KOPT-K1 (cell line): ENCODE data around the gene RUBCN.
A peak's percentile ranks its signal among the peaks of the same experiment; 100 is the strongest.
"Not testable (repeated sequence)": the region's sequence is repeated elsewhere in the genome, so short reads cannot be mapped to it uniquely, and the experiment has no call there.

ENCODE experiments used
- H3K27ac ChIP-seq: fragments of 200-600 bp; sonication (generic); 2 replicates; pipeline ENCODE4 v1.5.1; 2016; ENCODE audit warnings: antibody characterized with exemption, mild to moderate bottlenecking, low read depth, low read length; ENCODE audit not compliant: poor library complexity, severe bottlenecking
- H3K36me3 ChIP-seq: fragments of 200-600 bp; sonication (generic); 2 replicates; pipeline ENCODE4 v1.5.1; 2017; ENCODE audit warnings: antibody characterized with exemption, mild to moderate bottlenecking, low read length, moderate library complexity; ENCODE audit not compliant: insufficient read depth
- H3K9me3 ChIP-seq: fragments of 200-600 bp; sonication (generic); 2 replicates; pipeline ENCODE4 v1.5.1; 2017; ENCODE audit warnings: antibody characterized with exemption, low read length, mild to moderate bottlenecking; ENCODE audit not compliant: insufficient read depth, poor library complexity, severe bottlenecking

RUBCN gene

GRCh38 chr3:197682713-197683112 lies 54.0 kb downstream of the RUBCN start:
- Histone ChIP-seq H3K36me3 (peaks cover 38% of the 10 kb centered on the region), H3K27ac (no peak overlapping the region), H3K9me3 (no peaks in the 10 kb centered on the region)

DNA sequence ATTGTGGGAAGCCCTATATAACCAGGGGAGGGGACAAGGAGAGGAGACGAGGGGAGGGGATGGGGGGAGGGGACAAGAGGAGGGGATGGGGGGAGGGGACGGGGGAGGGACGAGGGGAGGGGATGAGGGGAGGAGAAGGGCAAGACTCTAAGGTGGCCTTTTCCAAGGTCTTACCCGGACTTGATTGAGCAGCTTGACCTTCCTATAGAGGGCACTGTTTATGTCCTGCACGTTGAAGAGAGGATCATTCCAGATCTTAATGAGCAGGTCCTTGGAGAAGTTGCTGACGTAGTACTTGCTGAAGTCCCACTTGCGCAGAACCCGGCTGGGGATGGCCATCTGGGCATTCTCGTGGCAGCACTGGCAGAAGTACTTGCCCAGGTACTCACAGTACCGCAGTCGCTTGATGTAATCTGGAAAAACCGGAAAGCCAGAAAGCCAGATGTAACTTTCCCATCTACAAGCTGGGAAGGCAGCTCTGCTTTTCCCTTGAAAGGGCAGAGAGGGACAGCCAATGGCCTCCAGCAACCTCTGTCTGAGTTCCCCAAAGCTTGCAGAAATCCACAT lies 55.7 kb downstream of the RUBCN start:
- H3K36me3 ChIP-seq = peaks cover 49% of the 10 kb centered on the region
- no peak overlapping the region for H3K27ac ChIP-seq
- no peaks in the 10 kb centered on the region for H3K9me3 ChIP-seq

- peaks cover 40% of the 10 kb centered on the region for H3K36me3 ChIP-seq
- H3K9me3 ChIP-seq = no peaks in the 10 kb centered on the region
Observed at GRCh38 chr3:197675951-197676350, 60.8 kb downstream of the RUBCN start.

DNA sequence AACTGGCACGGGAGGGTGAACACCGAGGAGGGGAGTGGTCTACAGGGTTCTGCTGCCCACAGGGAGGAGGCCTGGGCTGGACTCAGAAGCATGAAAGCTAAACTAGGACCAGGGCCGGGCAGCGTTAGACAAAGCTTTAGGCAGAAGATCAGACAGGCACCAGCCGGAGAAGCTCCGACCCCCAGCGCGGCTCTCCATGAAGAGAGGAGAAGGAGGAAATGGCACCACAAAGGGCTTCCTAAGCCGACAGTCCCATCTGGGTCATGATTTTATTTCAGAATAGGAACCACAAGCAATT lies 61.2 kb downstream of the RUBCN start:
- peaks cover 36% of the 10 kb centered on the region for H3K36me3 ChIP-seq
- H3K27ac ChIP-seq = no peak overlapping the region
- no peaks in the 10 kb centered on the region for H3K9me3 ChIP-seq

More at GRCh38 chr3:197675951-197676350, 60.8 kb downstream of the RUBCN start:
- H3K27ac ChIP-seq = no peak overlapping the region

- Histone ChIP-seq H3K9me3 (no peaks in the 10 kb centered on the region), H3K36me3 (peaks cover 34% of the 10 kb centered on the region), H3K27ac (no peak overlapping the region)
Observed at GRCh38 chr3:197674741-197675562, 61.8 kb downstream of the RUBCN start.

DNA sequence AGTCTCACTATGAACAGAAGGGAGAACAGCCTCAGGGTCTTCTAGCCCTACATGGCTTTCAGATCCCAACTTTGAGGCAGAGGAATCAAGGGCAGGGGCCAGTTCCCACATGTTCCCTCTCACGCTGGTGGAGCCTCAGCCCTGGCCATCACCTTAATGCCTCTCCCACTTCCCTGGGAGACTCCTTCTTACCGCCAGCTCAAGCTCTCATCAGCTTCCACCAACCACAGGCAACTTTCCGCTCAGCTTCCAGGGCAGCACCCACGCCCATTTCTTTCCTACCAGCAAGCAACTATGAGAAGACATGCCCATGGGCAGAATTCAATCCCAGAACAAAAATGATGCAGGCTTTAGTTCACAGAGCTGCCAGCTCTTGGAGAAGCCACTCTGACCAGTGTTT lies 63.5 kb downstream of the RUBCN start:
- Histone ChIP-seq H3K9me3 (no peaks in the 10 kb centered on the region), H3K36me3 (peaks cover 34% of the 10 kb centered on the region), H3K27ac (no peak overlapping the region)

DNA sequence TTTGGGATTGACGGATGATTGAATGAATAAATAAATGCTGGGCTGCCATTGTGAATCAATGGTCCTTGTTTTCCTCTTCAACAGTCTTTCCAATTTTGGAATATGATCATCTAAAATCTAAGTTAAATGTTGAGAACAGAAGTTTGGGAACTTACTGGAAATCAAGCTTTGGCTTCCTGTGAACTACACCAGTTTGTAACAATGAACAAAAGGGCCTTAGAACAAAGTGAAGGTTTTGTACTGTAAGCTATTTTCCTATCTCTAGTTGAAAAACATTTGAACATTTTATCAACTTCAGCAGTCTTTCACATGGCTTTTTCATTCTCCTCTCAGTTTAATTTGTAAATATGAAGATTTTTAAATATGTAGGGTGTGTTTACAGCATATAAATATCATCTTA lies 66.3 kb downstream of the RUBCN start:
- Histone ChIP-seq H3K9me3 (no peaks in the 10 kb centered on the region), H3K27ac (no peak overlapping the region), H3K36me3 (peaks cover 19% of the 10 kb centered on the region)

DNA sequence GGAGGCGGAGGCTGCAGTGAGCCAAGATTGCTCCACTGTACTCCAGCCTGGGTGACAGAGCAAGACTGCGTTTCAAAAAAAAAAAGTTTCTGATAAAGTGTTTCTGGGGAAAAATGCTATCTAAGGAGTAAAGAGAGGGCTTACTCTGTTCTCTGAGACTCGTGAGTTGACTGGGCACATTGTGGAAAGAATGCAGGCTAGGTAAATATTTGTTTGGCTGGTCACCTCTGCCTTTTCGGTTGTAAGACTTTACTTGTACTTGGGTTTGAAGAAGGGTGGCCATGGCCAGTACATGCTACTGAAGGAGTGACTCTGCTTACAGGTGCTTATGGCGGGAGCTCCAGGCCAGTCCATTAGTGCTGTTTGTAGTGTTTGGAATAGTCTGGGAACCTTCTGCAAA lies 68.7 kb downstream of the RUBCN start:
- no peaks in the 10 kb centered on the region for H3K36me3 ChIP-seq
- no peaks in the 10 kb centered on the region for H3K9me3 ChIP-seq
- no peak overlapping the region for H3K27ac ChIP-seq

- not testable (repeated sequence) for H3K9me3 ChIP-seq, H3K36me3 ChIP-seq, H3K27ac ChIP-seq
Observed at GRCh38 chr3:197667293-197667692, 69.4 kb downstream of the RUBCN start.

DNA sequence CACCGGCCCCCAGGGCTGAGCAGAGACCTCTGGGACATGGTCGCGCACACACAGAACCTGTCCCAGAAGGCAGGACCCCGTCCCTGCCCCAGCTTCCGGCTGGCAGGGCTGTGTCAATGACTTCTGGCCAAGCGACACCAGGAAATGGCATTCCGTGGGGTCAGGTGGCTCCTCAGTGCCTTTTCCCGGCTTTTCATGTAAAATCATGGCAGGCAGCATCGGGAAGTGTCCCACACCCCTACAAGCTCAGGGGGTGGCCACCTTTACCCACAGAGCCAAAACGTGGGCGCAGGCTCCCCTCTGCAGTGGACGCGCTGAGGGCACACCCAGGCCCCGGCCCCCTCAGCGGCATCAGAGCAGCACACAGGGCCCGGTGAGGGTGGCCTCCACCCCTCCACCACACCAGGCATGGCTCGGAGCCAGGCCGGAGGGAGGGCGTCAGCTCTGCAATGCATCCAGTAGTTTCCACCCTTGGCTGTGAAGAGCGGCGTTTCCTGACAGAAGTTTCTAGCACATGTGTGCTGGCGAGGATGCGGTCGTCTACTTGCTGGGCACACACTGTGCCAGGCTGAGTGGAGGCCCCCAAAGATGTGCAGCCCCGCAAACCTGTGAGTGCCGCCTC lies 70.4 kb downstream of the RUBCN start:
- H3K36me3 ChIP-seq, H3K27ac ChIP-seq, H3K9me3 ChIP-seq: not testable (repeated sequence)

GRCh38 chr3:197665549-197665948 lies 71.2 kb downstream of the RUBCN start:
- H3K36me3 ChIP-seq, H3K27ac ChIP-seq, H3K9me3 ChIP-seq: not testable (repeated sequence)

GRCh38 chr3:197665142-197665491 lies 71.6 kb downstream of the RUBCN start:
- not testable (repeated sequence) for H3K27ac ChIP-seq, H3K36me3 ChIP-seq, H3K9me3 ChIP-seq

DNA sequence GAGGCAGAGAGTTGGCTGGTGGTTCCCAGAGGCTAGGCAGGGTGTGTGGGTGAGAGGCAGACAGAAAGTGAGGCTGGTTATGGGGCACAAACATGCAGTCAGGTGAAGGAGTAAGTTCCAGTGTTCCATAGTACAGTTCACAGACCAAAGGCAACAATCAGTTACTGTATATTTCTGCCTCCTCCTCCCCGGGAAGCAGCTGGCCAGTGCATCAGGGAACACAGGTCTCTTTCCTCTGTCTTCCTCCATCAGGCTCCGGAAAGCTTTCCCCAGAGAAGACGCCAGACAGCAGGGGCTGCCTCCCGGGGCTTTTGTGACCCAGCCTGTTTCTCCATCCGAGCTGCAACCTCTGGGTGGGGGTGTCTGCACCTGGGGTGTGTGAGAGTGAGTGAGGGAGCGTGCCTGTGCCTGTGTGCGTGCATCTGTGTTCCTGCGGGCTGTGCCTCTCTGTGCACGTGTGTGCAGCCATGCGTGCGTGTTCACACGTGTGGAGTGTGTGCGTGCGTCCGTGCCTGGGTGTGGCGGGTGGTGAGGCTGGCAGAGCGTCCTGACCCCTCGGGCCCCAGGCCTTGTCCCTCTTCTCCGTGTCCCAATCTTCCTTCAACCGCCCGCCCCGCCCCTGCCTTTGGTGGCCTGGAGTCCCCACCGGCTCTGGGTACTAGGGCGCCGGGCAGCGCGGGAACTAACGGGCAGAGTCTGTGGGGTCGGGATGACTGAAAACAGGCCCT lies 72.1 kb downstream of the RUBCN start:
- not testable (repeated sequence) for H3K9me3 ChIP-seq, H3K36me3 ChIP-seq
- peak overlapping the region; percentile 45 for H3K27ac ChIP-seq

GRCh38 chr3:197663367-197664140 lies 73.2 kb downstream of the RUBCN start:
- H3K36me3 ChIP-seq, H3K9me3 ChIP-seq: not testable (repeated sequence)
- peak overlapping the region; percentile 31 for H3K27ac ChIP-seq

GRCh38 chr3:197662352-197662751 lies 74.4 kb downstream of the RUBCN start:
- not testable (repeated sequence) for H3K36me3 ChIP-seq, H3K9me3 ChIP-seq, H3K27ac ChIP-seq
